Fibroblast of pulmonary artery (primary cell): Measurements from ENCODE around the gene GABRB1.
A peak's percentile ranks its signal among the peaks of the same experiment; 100 is the strongest.

Source experiments
- DNase-seq: peaks from one replicate; pipeline ENCODE4 v3.0.0-alpha.2; 2010; ENCODE audit warnings: low read depth
- H3K4me3 ChIP-seq: replicated peaks from 2 replicates; pipeline ENCODE4 v1.5.1; 2011; ENCODE audit warnings: low read depth, mild to moderate bottlenecking, control low read depth, low read length, moderate library complexity
- TF ChIP-seq, protein P1 (sequence below): IDR thresholded peaks from 2 replicates; pipeline ENCODE4 v1.5.1; 2011; ENCODE audit warnings: mild to moderate bottlenecking, control low read depth, low read length, inconsistent platforms; ENCODE audit errors: missing control alignments

The GABRB1 gene

DNA sequence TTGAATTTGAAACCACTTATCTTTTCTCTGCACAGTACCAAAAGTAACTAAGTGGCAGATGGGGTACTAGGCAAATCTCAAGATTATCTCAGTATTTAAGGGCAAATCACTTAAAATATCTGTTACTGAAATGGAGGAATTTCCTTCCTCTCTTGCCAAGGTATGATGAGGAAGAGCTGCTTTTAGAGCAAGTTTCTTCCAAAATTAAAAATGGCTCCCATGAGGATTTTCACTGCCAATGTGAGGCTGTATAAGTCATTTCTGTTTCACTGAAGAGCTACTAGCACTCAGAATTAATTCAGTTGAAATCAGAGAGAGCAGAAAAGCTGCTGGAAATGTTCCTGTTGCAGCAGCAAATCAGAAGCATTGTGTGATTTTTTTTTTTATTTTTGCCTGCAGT lies 43.4 kb downstream of the GABRB1 start:
- no peak for DNase-seq
- H3K4me3 ChIP-seq: no peak overlapping the region
- TF ChIP-seq, protein P1, sequence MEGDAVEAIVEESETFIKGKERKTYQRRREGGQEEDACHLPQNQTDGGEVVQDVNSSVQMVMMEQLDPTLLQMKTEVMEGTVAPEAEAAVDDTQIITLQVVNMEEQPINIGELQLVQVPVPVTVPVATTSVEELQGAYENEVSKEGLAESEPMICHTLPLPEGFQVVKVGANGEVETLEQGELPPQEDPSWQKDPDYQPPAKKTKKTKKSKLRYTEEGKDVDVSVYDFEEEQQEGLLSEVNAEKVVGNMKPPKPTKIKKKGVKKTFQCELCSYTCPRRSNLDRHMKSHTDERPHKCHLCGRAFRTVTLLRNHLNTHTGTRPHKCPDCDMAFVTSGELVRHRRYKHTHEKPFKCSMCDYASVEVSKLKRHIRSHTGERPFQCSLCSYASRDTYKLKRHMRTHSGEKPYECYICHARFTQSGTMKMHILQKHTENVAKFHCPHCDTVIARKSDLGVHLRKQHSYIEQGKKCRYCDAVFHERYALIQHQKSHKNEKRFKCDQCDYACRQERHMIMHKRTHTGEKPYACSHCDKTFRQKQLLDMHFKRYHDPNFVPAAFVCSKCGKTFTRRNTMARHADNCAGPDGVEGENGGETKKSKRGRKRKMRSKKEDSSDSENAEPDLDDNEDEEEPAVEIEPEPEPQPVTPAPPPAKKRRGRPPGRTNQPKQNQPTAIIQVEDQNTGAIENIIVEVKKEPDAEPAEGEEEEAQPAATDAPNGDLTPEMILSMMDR: no peak

DNA sequence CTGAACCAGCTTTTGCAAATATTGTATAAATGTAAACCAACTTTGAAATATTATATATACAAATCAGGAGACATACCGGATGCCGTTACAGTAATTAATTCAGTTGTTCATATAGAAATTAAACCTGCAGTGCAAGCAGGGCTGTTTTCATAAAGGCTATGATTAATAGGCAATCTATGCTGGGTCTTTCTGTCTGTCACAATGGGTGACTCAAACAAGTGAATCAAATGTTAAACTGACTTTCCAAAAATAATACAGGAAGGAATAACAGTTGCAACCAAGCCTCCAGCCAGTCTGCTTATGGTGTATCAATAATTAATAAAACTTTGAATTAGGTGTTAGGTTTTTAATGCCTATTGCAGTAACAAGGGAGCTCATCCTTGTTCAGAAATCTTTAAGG lies 43.9 kb downstream of the GABRB1 start:
- peak; percentile 22 for DNase-seq
- TF ChIP-seq, protein P1: no peak
- no peak overlapping the region for H3K4me3 ChIP-seq

GRCh38 chr4:47075919-47076318 lies 44.6 kb downstream of the GABRB1 start:
- H3K4me3 ChIP-seq: no peak overlapping the region
- TF ChIP-seq, protein P1: no peak
- no peak for DNase-seq

DNA sequence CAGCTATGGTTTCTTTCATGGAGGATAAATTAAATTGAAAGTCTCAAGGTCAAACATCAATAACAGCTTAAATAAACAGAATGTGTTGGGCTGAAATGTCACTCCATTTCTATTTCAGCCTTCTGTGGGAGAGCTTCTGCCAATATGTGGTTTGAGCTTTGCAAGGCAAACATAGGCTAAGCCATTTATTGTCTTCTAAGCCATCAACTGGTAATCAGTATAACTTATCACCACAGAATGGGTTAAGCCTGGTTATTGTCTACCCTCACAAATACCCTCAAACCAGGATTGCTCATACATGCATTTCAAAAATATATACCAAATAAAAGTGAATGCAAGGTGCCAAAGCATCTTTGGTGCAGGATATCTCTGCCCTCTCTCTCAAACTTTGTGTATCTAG lies 52.7 kb downstream of the GABRB1 start:
- TF ChIP-seq, protein P1: no peak
- H3K4me3 ChIP-seq: no peak overlapping the region
- no peak for DNase-seq

- DNase-seq: no peak
- TF ChIP-seq, protein P1: no peak
- H3K4me3 ChIP-seq: no peak overlapping the region
Measured at GRCh38 chr4:47084795-47085194, 53.4 kb downstream of the GABRB1 start.

DNA sequence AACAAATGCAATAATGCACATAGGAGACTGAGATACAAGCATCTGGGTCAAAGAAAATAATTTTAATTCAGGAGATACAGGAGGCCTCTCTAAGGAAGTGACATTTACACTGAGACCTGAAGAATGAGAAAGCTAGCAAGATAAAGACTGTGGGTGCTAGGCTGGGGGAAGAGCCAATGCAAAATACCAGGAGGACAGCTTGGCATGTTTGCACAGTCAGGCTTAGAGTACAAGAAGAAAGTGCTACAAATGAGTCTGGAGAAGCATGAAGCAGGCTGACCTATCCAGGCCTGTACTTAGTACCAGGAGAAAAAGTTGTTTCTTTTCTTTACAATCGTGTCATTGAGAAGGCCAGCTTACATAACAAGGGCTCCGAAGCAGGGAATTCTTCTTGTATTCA lies 56.9 kb downstream of the GABRB1 start:
- DNase-seq: no peak
- TF ChIP-seq, protein P1: no peak
- H3K4me3 ChIP-seq: no peak overlapping the region

GRCh38 chr4:47095884-47096283 lies 64.5 kb downstream of the GABRB1 start:
- no peak overlapping the region for H3K4me3 ChIP-seq
- DNase-seq: no peak
- TF ChIP-seq, protein P1: no peak
